Endothelial cell of umbilical vein (primary cell): ENCODE measurements around the gene AFF1. TPM values are rescaled to one million over a fixed set of nuclear protein-coding genes. Genes with fewer than 3 reads are reported as not detected.

Source experiments
- BruUV-seq: library from RNA; stranded (reverse); fragments of 400-500 nt; replicated peaks from 2 replicates; lab custom pipeline; 2021; lab: Mats Ljungman, UMichigan
- CTCF ChIA-PET: fragments of 300-600, 350-600 bp; sonication (Branson Sonifier 250); formaldehyde crosslinking; loops from one replicate; lab custom pipeline; 2021; ENCODE audit warnings: antibody characterized with exemption, inconsistent platforms; lab: Charles Lee
- POLR2A ChIA-PET: fragments of 300-600, 350-600 bp; sonication (Branson Sonifier 250); formaldehyde crosslinking; loops from one replicate; lab custom pipeline; 2021; ENCODE audit warnings: antibody characterized with exemption, inconsistent platforms; lab: Charles Lee
- DNase-seq: peaks from one replicate; pipeline ENCODE4 v3.0.0-alpha.2; 2011; ENCODE audit warnings: low read depth, low spot score
- FAIRE-seq: peaks from 2 replicates; lab custom pipeline; 2011; peaks lifted over from hg19 to GRCh38; lab: Jason Lieb, UNC
- H2AFZ ChIP-seq: 2 replicates; pipeline ENCODE4 v1.6.0; 2012; ENCODE audit warnings: low read depth, low read length, control low read depth, inconsistent platforms
- H3K27ac ChIP-seq: 2 replicates; pipeline ENCODE4 v1.5.1; 2011; ENCODE audit warnings: low read depth, mild to moderate bottlenecking, control low read depth, low read length, moderate library complexity; ENCODE audit not compliant: insufficient read depth
- H3K27me3 ChIP-seq, 2 experiments: 2 replicates each; pipeline versions ENCODE4 v1.6.0 to v1.6.1; 2011; ENCODE audit warnings: low read length in 2 of 2, mixed read lengths in 1 of 2; ENCODE audit not compliant: control insufficient read depth in 2 of 2, insufficient read depth in 2 of 2
- H3K36me3 ChIP-seq, 2 experiments: 2 replicates in 1 of 2; 3 replicates in 1 of 2; pipeline ENCODE4 v1.5.1; 2011; ENCODE audit warnings: low read length in 2 of 2, mild to moderate bottlenecking in 1 of 2, moderate library complexity in 1 of 2; ENCODE audit not compliant: control insufficient read depth in 2 of 2, insufficient read depth in 2 of 2; ENCODE audit errors: extremely low read depth in 1 of 2
- H3K4me1 ChIP-seq: 3 replicates; pipeline ENCODE4 v1.5.1; 2011; ENCODE audit warnings: mild to moderate bottlenecking, low read length; ENCODE audit not compliant: control insufficient read depth, insufficient read depth; ENCODE audit errors: extremely low read depth
- H3K4me2 ChIP-seq: 2 replicates; pipeline ENCODE4 v1.6.1; 2011; ENCODE audit warnings: low read length, control low read depth, mixed read lengths; ENCODE audit not compliant: insufficient read depth
- H3K4me3 ChIP-seq, 3 experiments: fragments of 200-600 bp in 1 of 3; sonication (generic), shearing (Covaris generic) in 1 of 3; replicated peaks in 1 of 3; 2 replicates each; pipeline ENCODE4 v1.5.1; 2011 to 2016; ENCODE audit warnings: control low read depth in 3 of 3, low read length in 3 of 3, mild to moderate bottlenecking in 2 of 3, inconsistent platforms in 1 of 3, low read depth in 1 of 3, moderate library complexity in 1 of 3; ENCODE audit not compliant: insufficient read depth in 1 of 3
- H3K79me2 ChIP-seq: 2 replicates; pipeline ENCODE4 v1.6.0; 2012; ENCODE audit warnings: low read length, inconsistent platforms; ENCODE audit not compliant: control insufficient read depth, insufficient read depth
- H3K9ac ChIP-seq: replicated peaks from 2 replicates; pipeline ENCODE3; 2011; ENCODE audit warnings: low read length, control low read depth; ENCODE audit not compliant: insufficient read depth; ENCODE audit errors: extremely low read depth
- H3K9me1 ChIP-seq: replicated peaks from 3 replicates; pipeline ENCODE4 v1.6.0; 2011; ENCODE audit warnings: mild to moderate bottlenecking, low read length; ENCODE audit not compliant: control insufficient read depth, insufficient read depth; ENCODE audit errors: extremely low read depth
- H3K9me3 ChIP-seq: replicated peaks from 2 replicates; pipeline ENCODE4 v1.5.1; 2012; ENCODE audit warnings: low read length, inconsistent platforms; ENCODE audit not compliant: control insufficient read depth, insufficient read depth
- H4K20me1 ChIP-seq: replicated peaks from 2 replicates; pipeline ENCODE3; 2011; ENCODE audit warnings: mild to moderate bottlenecking, low read length; ENCODE audit not compliant: control insufficient read depth, insufficient read depth; ENCODE audit errors: extremely low read depth
- EZH2 ChIP-seq: IDR thresholded peaks from 2 replicates; pipeline ENCODE4 v1.6.1; 2012; ENCODE audit warnings: borderline replicate concordance, low read depth, mild to moderate bottlenecking, moderate library complexity, low read length, inconsistent platforms; ENCODE audit not compliant: severe bottlenecking
- FOS ChIP-seq: IDR thresholded peaks from 2 replicates; pipeline ENCODE4 v1.6.1; 2011; ENCODE audit warnings: mild to moderate bottlenecking, low read length, moderate library complexity, borderline replicate concordance; ENCODE audit not compliant: insufficient read depth
- GATA2 ChIP-seq: IDR thresholded peaks from 2 replicates; pipeline ENCODE4 v1.7.0; 2011; ENCODE audit warnings: low read depth, mild to moderate bottlenecking, moderate library complexity, mixed read lengths, low read length; ENCODE audit not compliant: insufficient read length, insufficient read depth
- JUN ChIP-seq: IDR thresholded peaks from 2 replicates; pipeline ENCODE4 v1.6.1; 2011; ENCODE audit warnings: borderline replicate concordance, low read depth; ENCODE audit not compliant: insufficient read length, insufficient read depth
- MYC ChIP-seq: IDR thresholded peaks from one replicate; pipeline ENCODE4 v1.6.1; 2011; ENCODE audit warnings: mild to moderate bottlenecking, low read depth, low read length
- dilution Hi-C: fragments of 300-500 bp; cut with MboI; formaldehyde crosslinking; loops from one replicate; pipeline ENCODE4 v1.15.0; 2019; ENCODE audit warnings: low sequenced_read_pairs; ENCODE audit not compliant: extremely low pct_ligation_motif_present
- intact Hi-C: fragments of 100-400 bp; cut with micrococcal nuclease; formaldehyde crosslinking; loops from one replicate; pipeline ENCODE4 v1.10.0; 2022
- polyA plus RNA-seq, 4 experiments: library from polyadenylated mRNA; depleted of rRNA in 3 of 4; stranded (reverse) in 3 of 4; unstranded in 1 of 4; fragments of >200 nt; gene quantifications; 2 replicates each; pipeline versions ENCODE4 v1.2.1 to v1.2.3, GENCODE V29; 2011 to 2012; ENCODE audit warnings: missing spikeins in 1 of 4
- total RNA-seq: library from RNA; stranded (reverse); gene quantifications from 2 replicates; pipeline ENCODE4 v1.2.3, GENCODE V29; 2021
- TF ChIP-seq, protein P1 (sequence below), 2 donors: IDR thresholded peaks; 1 replicate in 1 of 2; 2 replicates in 1 of 2; pipeline ENCODE4 v1.5.1; 2011; ENCODE audit warnings: low read length in 2 of 2, mild to moderate bottlenecking in 2 of 2, moderate library complexity in 2 of 2, control low read depth in 1 of 2, inconsistent platforms in 1 of 2, low read depth in 1 of 2; ENCODE audit not compliant: insufficient read depth in 1 of 2; ENCODE audit errors: extremely low read depth in 1 of 2
- TF ChIP-seq, protein P2 (sequence below): IDR thresholded peaks from 2 replicates; pipeline ENCODE4 v1.6.1; 2011; ENCODE audit not compliant: insufficient read depth, insufficient read length

Gene AFF1
- total and polyA plus RNA-seq, 2 donors (not counting 3 experiments of a cell fraction or from before 2014, with no cell fraction given) = 26.2 to 106 TPM

DNA sequence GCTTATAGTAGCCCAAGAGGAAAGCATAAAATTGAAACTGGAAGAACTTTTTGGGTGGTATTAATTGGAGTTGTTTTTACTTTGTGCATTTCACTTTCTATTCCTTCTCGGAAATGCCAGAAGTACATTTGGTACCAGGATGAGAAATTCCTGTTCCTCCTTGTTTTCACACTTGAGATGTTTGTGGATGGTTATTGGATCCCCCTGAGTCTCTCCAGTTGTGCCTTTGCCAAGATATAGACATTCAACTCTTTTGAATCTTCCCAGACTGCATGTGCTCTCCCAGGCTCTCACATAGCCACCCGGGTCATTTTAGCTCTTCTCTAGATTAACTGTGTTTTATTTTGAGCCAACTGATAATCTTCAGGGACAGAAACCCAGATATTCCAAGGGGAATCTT is 120.5 kb downstream of the AFF1 start:
- Histone ChIP-seq H4K20me1 (no peaks in the 10 kb centered on the region), H3K36me3 (peaks cover 0 to 2% of the 10 kb centered on the region in 2 experiments), H3K9me1 (no peaks in the 10 kb centered on the region), H3K4me2 (no peak overlapping the region), H3K9ac (no peak overlapping the region), H3K4me1 (peaks cover 27% of the 10 kb centered on the region), H3K79me2 (peaks cover 50% of the 10 kb centered on the region), H2AFZ (no peak overlapping the region), H3K27me3 (no peaks in the 10 kb centered on the region), H3K27ac (no peak overlapping the region), H3K4me3 (no peak overlapping the region), H3K9me3 (no peaks in the 10 kb centered on the region)
- dilution Hi-C loops = no loop called here
- TF ChIP-seq EZH2 (no peak), GATA2 (no peak), JUN (no peak), MYC (no peak), FOS (no peak)
- TF ChIP-seq, protein P1, sequence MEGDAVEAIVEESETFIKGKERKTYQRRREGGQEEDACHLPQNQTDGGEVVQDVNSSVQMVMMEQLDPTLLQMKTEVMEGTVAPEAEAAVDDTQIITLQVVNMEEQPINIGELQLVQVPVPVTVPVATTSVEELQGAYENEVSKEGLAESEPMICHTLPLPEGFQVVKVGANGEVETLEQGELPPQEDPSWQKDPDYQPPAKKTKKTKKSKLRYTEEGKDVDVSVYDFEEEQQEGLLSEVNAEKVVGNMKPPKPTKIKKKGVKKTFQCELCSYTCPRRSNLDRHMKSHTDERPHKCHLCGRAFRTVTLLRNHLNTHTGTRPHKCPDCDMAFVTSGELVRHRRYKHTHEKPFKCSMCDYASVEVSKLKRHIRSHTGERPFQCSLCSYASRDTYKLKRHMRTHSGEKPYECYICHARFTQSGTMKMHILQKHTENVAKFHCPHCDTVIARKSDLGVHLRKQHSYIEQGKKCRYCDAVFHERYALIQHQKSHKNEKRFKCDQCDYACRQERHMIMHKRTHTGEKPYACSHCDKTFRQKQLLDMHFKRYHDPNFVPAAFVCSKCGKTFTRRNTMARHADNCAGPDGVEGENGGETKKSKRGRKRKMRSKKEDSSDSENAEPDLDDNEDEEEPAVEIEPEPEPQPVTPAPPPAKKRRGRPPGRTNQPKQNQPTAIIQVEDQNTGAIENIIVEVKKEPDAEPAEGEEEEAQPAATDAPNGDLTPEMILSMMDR (IDR thresholded peaks at IDR 0.05; ENCODE audit: extremely low read depth in 1 of 2, insufficient read depth in 1 of 2, low read depth in 1 of 2, low read length in 2 of 2) = no peak
- TF ChIP-seq, protein P2, sequence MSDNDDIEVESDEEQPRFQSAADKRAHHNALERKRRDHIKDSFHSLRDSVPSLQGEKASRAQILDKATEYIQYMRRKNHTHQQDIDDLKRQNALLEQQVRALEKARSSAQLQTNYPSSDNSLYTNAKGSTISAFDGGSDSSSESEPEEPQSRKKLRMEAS = no peak
- FAIRE-seq (peak; percentile 37), DNase-seq (no peak)
- BruUV-seq = no TSS peak
- intact Hi-C loops = loop anchor here (2.0 kb wide), 1 partner anchor 13 kb away; no protein-coding TSS in a partner anchor
- ChIA-PET POLR2A (no interaction called here), CTCF (interaction anchor here (1.4 to 3.4 kb wide), 4 partner anchors 10 to 132 kb away, joined by 3 to 16 read pairs (median 4); partner anchors contain the start of gene AFF1)
